ENCODE measurements around the gene ATP11A. TPM values are rescaled to one million over a fixed set of nuclear protein-coding genes. Genes with fewer than 3 reads are reported as not detected.

Gene ATP11A
- total RNA-seq, 1 donor from 2014 or later = 9.4 TPM

DNA sequence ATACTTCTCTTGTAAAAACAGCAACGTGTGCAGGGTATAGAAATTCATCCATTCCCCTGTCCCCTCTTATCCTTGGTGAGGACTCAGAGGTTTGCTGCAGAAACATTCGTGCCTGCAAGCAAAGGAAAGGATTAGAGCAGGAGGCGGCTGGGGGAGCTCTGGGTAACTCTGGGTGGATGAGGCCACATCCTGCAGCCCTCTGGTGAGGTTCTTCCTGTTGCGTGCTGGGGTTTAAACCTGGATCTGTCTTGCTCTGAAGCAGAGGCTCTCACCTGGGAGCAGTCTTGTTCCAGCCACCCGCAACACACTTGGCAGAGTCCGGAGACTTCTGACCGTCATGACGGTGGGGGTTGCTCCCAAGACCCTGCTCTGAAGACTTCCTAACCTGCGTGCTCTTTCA is 69.2 kb downstream of the ATP11A start:
- no peak for DNase-seq (ENCODE audit: low spot score)

DNA sequence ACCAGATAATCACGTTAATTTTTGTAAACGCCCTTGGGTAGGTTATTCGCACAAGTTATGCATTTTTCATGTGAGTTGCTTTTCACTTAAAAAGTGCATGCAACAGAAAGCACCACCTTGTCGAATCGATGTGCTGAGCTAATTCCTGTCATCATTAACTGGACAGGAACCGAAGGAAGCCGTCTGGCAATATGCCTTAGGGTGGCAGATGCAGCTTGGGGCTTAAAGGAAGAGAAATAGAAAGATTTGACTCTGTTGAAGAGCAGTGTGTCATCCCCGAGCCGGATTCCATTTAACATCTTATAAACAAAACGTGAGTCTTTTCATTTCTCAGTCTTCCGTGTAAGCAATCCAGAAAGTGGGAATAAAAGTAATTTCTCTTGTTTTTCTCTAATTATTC is 70.0 kb downstream of the ATP11A start:
- DNase-seq (ENCODE audit: low spot score) = no peak

DNA sequence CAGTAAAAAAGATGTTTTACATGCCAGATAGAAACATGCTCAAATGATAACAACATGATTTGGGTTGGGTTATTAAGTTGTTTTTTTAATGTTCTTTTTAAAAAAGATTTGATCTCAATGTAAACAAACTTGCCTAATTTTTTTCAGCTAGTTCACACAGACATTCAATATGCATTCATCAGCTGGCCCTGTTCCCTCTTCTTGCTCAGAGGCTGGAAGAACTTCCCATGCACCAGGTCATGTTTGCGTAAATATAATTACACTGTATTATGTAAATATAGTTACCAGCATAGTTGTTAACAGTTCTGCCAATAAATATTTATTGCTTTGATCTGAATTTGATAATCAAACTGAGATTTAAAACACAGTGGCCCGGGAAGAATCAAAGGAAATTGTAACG is 70.6 kb downstream of the ATP11A start:
- DNase-seq (ENCODE audit: low spot score) = no peak

DNA sequence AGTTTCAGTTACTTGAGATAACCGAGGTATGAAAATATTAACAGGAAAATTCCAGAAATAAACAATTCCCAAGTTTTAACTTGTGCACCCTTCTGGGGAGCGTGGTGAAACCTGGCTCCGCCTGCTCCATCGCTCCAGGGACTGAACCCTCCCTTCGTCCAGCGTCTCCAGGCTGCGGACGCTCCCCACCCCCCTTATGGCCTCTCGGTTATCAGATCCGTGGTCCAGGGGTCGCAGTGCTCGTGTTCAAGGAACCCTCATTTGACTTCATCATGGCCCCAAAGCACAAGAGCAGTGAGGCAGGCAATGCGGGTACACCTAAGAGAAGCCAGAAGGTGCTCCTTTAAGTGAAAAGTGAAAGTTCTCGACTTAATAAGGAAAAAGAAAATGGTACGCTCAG is 71.1 kb downstream of the ATP11A start:
- no peak for DNase-seq (ENCODE audit: low spot score)

DNA sequence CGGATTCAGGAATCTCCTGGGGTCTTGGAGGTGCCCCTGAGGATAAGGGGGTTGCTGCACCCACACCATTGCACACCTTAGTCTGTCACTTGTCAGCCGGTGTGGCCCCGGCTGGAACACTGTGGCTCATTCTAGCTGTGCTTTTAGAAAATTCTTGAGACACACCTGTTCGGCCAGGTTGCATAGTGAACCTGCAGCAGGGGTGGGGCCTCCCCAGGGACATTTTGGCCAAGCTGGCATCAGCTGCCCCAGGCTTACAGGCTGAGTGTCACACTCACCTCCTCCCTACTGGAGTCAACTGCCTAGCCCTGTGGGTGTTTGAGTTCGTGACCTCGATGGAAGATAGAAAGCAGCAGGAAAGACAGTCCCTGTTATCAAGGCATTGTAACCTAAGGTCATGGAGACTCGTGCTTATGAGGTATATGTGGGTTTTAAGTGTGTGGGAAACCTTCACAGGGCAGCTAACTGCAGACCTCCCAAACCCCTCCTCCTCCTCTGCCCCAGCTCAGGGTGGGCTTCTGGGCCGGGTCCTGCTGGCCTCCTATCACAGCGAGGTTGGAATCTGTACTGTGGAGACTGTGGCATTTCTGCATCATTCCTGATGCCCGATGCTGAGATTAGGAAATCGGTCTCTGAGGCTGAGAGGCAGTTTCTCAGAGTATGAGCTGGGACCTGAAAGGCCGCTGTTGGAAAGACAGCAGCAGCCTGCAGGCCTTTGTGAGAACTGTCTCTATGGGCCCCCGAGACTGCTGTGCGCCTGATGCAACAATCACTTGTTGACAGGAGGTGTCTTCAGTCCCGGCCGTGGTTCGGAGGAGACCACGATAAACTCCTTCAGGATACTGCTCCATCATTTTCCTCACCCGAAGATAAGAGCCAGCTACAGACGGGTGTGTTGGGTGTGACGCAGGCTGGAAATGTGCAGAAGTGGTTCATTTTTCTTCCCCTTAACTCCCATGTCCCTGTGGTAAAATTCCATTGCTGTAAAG is 72.2 kb downstream of the ATP11A start:
- peak; percentile 82 for DNase-seq (ENCODE audit: low spot score)

DNA sequence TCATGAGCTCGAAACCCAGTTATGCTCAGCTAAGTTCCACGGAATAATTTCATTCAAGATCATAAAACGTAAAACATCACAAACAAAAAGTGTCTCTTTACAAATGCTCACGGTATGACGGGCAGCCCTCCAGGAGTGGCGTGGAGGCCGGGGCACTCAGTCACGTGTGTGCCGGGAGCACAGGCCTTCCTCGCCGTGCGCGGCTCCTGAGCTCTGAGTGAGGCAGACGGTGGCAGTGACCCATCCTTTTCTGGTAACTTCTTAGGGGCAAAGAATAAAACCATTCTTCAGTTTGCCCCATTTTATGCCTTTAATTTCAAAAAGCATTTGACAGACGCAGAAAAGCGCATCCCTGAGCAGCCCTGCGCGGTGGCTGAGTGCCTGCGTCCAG is 72.8 kb downstream of the ATP11A start:
- DNase-seq (ENCODE audit: low spot score) = no peak

DNA sequence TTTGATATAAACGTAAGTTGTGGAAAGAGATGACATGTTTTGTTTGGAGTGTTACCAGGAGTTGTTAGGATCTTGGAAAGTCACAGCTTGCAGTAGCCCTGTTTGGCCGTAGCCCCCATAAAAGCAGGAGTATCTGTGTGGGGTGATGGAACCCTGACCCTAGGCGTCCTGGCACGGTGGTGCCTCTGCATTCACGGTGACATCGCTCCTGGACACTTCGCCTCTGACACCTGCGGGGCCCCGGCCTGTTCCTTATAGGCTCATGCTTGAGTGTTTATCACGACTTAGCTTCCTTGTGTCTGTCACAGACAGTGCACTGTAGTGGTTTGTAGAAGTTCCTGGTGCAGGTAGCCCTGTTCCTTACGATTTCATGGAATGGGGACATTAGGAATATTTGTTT is 74.2 kb downstream of the ATP11A start:
- DNase-seq (ENCODE audit: low spot score) = no peak

DNA sequence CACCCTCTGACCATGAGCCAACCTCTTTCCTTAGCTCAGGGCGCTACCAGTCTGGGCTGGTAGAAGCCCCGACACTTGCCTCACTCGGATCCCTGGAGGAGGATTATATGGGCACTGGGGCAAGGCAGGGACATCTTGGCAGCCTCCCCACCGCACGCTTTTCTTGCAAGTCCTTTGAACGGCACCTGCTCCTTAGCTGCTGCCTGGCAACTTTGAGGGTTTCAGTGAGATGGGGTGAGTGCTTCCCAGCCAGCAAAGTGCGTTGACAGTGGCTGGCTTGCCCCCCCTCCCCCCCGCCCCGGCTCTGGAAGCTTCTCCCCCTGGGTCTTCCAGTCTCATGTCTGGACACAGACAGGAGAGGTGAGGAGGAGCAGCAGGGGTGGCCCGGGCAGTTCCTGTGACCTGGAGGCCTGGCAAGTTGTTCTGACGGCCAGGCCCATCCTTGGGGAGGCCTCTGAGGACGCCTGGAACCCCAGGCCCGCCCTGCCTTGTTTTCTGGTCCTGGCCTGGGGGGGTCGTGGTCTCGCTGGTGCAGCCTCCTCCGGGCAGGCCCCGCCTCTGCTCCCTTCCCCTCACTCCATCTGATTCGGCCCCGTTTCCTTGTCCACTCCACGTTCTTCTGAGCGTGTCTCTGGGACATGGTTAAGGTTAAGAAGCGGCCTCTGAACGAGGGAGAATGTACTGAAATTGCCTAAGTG is 75.2 kb downstream of the ATP11A start:
- no peak for DNase-seq (ENCODE audit: low spot score)

DNA sequence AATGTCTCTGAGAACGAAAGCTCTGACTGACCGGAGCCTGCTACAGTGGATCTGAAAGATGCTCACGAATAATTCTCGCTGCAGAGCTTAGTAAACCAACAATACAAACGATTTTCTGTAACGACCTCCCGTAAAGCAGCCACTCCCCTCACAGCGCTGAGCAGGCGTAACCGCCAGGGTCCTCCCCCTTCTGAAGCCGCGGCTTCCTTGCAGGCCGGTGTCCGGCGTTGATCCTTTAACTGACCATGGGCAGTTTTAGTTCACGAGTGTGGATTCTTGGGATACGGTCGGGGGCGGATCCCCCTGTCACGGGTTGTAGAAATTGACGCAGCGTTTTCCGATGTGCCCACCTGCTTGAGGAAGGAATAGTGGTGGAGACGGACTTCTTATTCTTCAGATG is 75.9 kb downstream of the ATP11A start:
- no peak for DNase-seq (ENCODE audit: low spot score)

DNA sequence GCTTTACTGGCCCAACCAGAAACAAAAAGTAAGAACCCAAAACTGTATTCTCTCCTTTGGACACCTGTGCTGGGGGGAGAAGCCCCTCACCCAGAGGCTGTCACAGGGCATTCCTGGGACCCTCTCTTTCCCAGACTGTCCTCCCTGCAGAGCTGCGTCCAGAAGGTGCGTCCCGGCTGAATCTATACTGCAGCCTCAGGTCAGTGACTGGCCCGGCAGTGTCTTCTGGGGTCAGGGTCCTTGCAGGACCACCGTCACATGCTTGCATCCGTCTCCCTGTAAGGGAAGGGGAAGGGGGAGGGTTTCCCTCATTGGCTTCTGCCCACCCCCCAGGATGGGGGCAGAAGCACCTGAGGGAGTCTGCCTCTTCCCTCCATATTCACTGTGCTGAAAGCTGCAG is 76.5 kb downstream of the ATP11A start:
- DNase-seq (ENCODE audit: low spot score) = no peak

DNA sequence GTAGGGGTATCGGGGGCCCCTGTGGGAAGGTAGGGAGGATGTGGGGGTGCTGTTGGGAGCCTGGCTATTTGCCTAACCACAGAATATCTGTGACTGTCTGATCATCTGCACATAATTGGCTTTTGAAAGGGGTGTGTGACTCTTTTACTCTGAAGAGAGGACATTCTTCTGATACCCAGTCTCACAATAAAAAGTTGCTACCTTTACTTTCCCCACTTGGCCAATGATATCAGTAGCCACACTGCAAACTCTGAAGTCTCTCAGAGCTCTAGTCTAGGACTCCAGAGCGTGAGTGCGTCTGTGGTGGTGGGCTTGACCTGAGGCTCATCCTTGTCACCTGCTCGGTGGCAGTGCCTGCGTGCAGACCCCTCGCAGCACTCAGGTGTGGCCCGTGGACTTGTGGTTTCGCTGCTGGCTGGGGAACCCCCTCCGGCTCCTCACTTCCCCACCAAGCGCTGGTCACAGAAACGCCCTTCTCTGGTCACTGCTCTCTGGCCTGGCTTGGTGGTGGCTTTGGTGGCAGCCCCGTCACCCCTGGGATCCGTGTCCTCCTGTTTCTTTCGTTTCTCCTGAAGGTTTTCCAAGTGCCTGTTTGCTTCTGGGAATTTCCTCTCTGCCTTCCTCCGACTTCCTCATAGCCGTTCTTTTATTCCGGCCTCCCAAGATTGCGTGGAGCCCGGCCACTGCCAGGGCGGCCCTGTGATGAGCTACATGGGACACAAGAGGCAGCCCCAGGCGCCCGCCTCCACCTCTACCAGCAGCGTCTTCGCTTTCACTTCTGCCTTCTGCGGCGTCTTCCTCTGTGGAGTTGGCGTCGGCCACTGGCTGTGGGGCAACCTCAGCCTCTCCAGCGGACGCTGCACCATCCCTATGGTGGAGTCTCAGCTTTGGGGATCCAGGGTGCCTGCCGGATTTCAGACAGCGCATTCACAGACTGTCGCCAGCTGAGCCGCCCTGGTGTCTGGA is 78.0 kb downstream of the ATP11A start:
- no peak for DNase-seq (ENCODE audit: low spot score)

DNA sequence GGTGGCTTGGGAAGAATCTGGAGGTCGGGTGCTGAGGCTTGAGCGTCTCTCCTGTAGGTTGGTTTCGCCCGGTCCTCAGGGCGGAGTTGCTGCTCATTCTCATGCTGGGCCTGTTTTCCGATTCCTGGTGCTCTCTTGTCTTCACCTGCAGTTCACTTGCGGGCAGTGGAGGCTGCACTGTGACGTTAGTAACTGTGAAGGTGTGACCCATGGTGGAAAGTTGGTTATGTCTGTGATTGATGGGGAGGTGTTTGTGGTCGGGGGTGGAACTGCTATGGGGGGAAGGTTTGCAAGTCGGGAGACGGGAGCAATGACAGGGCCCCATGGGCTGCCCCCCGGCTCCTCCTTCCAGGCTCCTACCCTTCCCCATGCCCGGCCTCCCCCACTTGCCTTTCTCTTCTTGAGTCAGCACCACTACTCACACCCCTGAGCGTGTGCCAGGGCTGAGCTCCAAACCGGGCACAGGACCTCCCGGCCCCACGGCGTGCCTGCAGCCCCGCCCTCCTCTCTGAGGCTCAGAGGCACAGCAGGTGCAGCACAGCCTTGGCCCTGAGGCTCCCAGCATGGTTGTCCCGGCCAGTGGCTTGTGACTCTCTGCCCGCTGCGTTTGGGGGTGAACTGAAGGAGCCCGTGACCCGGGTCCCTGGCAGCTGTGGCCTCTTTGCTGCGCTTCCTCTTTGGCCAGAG is 79.1 kb downstream of the ATP11A start:
- no peak for DNase-seq (ENCODE audit: low spot score)

DNA sequence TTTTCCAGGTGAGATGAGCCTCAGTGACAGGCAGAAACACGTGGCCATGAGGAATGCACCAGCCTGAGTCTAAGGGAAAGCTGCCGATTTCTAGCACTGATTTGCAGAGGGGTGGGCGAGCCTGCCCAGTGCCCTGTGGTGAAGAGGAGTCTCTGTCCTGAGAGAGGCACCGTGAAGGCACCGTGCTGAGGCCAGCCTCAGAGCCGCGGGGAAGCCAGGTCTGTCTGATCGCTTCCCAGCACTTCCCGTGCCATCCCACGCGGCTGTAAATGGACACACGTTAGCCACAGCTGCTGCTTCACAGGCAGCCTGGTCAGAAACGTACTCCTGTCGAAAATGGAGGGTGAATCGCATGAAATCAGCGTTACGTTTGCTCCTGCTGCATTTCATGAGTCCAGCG is 79.8 kb downstream of the ATP11A start:
- no peak for DNase-seq (ENCODE audit: low spot score)

DNA sequence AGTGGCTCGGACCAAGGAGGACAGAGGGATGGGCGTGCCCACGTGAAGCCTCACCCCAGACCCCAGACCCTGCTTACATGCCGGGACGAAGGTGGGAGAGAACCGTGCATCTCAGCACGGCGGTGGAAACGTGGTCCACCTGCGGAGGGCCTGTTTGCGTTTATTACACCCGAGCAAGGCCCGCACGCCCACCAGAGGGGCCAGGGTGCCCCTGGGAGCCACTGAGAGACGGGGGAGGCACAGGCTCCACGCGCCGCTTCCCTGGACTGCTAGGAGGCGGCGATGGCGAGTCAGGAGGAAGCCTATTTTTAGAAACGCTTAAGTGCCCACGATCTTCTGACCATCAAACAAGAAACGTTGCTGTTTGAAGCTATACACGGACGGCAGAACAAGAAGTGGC is 80.7 kb downstream of the ATP11A start:
- DNase-seq (ENCODE audit: low spot score) = no peak

DNA sequence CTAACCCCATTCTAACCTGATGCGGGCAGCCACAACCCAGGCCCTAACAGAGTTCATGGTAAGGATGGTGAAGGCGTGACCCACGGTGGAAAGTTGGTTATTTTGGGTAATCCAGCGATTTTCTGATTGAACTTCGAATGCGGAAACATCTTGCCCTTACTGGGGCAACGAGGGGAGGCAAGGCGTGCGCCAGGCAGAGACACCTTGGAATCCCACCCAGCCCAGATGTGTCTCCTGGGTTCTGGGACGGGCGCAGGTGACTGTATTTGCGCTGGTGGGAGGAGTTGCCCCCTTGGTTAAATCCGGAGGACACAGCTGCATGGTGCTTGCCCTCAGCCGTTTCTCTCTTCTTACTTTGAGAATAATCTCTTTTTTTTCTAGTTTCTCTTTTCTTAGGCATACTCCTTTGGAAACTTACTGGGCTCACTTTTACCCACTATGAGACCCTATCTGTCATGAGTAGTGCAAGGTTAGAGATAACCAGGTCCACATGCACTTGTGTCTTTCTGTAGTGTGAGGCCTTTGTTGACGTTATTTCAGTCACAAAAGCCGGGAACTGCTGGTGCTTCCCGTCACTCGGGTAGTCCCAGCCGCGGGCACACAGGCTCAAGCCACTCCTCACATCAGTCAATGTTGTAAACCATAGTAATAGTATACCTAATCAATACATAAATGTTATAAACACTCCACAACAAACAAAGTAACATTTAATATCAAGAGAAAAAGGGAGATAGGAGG is 81.5 kb downstream of the ATP11A start:
- DNase-seq (ENCODE audit: low spot score) = no peak

DNA sequence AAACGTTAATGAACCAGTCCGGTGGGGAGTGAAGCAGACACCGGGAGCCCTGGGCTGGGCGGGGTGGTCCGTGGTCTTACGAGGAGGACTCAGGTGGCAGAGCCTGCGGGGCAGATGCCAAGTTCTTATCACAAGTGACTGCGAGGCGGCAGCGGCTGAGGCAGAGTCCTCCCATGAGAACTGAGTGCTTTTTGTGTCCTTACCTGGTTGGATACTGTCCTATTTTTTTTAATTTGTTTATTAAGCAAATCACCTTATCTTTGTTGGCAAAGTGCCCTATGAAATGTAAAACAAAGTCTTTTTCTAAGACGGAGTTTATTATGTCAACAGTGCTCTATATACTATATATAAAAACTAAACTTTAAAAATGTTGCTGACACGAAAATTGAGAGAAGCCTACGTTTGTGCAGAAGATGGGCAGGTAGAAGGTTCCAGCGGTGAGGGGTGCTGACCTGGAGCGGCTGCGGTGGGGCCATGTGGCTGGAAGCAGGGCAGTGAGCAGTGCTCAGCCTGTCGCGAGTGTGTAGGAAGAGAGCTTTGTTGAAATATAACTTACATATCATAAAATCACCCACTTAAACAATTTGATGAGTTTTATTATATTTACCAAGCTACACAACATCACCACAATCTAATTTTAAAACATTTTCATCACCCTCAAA is 82.2 kb downstream of the ATP11A start:
- no peak for DNase-seq (ENCODE audit: low spot score)

DNA sequence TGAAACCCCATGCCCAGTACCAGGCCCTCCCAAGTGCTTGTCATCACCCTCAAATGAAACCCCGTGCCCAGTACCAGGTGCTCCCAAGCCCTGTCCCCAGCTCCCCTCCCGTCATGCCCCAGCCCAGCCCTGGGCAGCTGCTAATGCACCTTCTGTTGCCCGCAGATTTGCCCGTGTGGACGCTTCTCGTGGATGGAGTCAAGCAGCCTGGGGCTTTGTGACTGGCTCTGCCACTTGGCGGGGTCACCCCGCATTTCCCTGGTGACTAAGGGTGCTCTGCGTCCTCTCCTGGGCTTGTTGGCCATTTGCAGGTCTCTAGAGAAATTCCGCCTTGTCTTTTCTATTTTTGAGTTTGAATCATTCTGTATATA is 82.7 kb downstream of the ATP11A start:
- no peak for DNase-seq (ENCODE audit: low spot score)

DNA sequence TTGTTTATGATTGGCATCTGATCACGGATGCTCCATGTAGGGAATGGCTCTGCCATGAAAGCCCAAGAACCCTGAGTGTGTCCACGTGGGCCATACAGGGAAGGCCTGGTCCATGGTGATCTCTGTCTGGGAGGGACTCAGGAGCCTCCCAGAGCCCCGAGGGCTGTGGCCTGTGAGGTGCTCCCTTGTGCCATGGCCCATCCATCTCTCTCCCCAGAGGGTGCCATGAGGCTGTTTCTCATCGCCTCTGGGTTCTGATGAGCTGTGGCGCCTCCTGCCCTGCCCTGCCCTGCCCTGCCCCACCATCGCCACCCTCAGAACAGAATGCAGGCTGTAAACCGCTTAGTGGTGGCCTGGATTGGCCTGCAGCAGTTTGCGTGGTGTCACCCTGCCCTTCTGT is 83.1 kb downstream of the ATP11A start:
- no peak for DNase-seq (ENCODE audit: low spot score)

DNA sequence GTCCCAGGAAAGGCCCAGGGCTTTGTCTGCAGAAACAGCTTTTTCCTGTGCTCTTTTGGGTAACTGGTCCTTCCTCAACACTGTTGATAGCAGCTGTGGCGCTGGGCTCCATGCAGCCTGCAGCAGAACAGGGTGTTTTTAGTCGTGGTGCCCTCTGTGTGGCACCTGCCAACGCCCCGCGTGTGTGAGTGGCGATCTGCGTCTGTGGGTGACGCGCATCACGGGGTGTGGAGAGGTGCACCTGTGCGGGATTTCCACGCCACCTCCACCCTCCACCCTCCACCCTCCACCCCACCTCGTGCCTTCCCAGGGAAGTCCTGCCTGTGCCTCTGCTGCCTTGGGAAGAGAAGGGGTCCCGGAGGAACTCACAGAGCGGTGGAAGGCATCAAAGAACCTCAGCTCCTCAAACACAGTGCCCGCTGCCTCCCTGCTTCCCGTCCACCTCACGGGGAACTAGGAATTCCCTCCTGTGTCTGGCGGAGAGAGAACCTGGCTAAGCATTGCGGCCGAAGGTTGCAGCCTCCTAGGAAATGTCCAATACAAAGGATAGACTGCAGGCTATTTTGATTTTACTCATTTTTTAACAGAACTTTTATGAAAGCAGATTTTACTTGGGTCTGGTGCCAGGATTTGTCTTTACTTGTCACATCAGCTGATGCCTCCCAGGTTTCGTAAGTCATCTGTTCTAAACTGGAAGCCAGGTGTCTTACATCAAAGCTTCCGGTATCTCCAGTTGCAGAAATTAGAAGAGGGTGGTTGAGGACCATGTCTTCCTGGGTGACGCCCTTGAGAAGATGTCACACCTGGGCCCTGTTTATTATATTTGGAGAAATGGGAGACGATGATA is 84.0 kb downstream of the ATP11A start:
- DNase-seq (ENCODE audit: low spot score) = no peak

Measured in umbilical cord (tissue), 2 donors.